GM12892 (cell line): ENCODE measurements around the gene RIC3.

ENCODE experiments used
- DNase-seq: peaks from one replicate; pipeline ENCODE4 v3.0.0; 2011; ENCODE audit not compliant: insufficient read length
- FAIRE-seq: peaks from 2 replicates; lab custom pipeline; 2011; peaks lifted over from hg19 to GRCh38; lab: Jason Lieb, UNC
- POLR2A ChIP-seq: IDR thresholded peaks from 2 replicates; pipeline ENCODE4 v1.6.1; 2011; ENCODE audit warnings: low read depth, low read length, control low read depth
- POLR2AphosphoS5 ChIP-seq: IDR thresholded peaks from 2 replicates; pipeline ENCODE4 v1.6.1; 2011; ENCODE audit warnings: low read depth, low read length, control low read depth
- TAF1 ChIP-seq: IDR thresholded peaks from 2 replicates; pipeline ENCODE4 v1.6.1; 2011; ENCODE audit warnings: low read depth, mild to moderate bottlenecking, control low read depth, low read length, borderline replicate concordance

Gene RIC3

DNA sequence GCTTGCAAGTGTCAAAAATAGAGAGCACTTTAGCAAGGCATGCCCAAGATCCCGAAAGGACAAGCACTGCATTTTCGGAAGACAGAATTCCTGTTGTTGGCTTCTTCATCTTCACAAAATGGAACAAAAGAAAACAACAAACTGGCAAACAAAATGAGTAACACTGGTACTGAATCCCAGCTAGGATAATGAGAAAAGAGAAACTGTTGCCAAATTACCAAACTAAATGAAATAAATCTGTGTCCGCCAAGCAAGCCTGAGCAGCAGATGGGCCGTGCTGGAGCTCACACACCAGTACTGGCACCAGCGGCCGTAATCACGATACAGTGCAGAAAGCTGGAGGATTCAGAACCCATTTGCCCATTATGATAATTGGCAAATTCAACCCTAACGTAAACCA lies 57.2 kb downstream of the RIC3 start:
- no peak for TF ChIP-seq POLR2A
- no peak for TF ChIP-seq TAF1
- TF ChIP-seq POLR2AphosphoS5: no peak
- FAIRE-seq (no peak), DNase-seq (no peak)

- DNase-seq: no peak
- no peak for FAIRE-seq
- TF ChIP-seq POLR2AphosphoS5 (no peak), POLR2A (no peak), TAF1 (no peak)
Measured at GRCh38 chr11:8110396-8110795, 58.4 kb downstream of the RIC3 start.

- TF ChIP-seq POLR2A: no peak
- TF ChIP-seq POLR2AphosphoS5: no peak
- TF ChIP-seq TAF1: no peak
- no peak for FAIRE-seq
Measured at GRCh38 chr11:8109675-8110074, 59.1 kb downstream of the RIC3 start.

DNA sequence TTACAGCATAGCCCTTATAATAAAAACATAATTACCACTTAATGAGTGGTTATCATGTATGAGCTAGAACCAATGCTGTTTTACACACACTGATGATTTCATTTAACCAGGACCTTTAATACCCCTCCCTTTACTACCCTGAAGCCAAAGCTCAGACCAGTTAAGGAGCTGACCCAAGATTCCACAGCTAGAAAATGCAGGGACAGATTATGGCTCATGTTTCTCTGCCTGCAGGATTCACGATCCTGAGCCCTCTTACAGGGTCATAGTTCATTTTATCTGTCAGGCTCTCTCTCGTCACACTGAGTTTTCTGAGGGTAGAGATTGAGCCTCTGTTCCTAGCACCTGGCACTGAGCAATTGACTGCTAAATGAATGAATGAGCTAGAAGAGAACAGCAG lies 60.4 kb downstream of the RIC3 start:
- TF ChIP-seq POLR2A (no peak), POLR2AphosphoS5 (no peak), TAF1 (no peak)
- DNase-seq: no peak
- no peak for FAIRE-seq

More at GRCh38 chr11:8109675-8110074, 59.1 kb downstream of the RIC3 start:
- DNase-seq: no peak

GRCh38 chr11:8107642-8108041 lies 61.2 kb downstream of the RIC3 start:
- TF ChIP-seq POLR2A: no peak
- no peak for TF ChIP-seq POLR2AphosphoS5
- TF ChIP-seq TAF1: no peak
- DNase-seq (no peak), FAIRE-seq (no peak)

GRCh38 chr11:8106679-8107078 lies 62.1 kb downstream of the RIC3 start:
- TF ChIP-seq TAF1 (no peak), POLR2AphosphoS5 (no peak), POLR2A (no peak)
- FAIRE-seq: no peak
- DNase-seq: no peak

GRCh38 chr11:8105666-8106065 lies 63.2 kb downstream of the RIC3 start:
- DNase-seq (no peak), FAIRE-seq (no peak)
- TF ChIP-seq TAF1: no peak

DNA sequence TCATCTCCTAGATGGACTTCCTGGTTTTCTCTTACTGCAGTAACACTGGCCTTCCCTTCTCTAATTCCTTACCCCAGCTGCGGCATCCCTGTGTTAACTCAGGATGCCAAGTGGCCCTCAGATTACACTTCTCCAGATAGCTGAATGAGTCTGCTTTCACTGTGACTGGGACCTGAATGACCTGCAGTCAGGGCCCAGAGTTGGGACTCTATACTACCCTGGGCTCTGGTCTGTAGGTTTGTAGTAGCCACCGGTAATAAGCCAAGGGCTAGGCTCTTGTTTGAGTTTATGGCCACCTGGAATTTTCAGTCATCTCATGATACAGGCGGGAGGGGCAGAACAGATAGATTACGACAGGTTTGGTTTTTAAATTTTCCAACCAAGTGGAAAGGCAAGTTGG lies 63.7 kb downstream of the RIC3 start:
- TF ChIP-seq POLR2A: no peak
- TF ChIP-seq TAF1: no peak
- no peak for TF ChIP-seq POLR2AphosphoS5
- DNase-seq (no peak), FAIRE-seq (no peak)

DNA sequence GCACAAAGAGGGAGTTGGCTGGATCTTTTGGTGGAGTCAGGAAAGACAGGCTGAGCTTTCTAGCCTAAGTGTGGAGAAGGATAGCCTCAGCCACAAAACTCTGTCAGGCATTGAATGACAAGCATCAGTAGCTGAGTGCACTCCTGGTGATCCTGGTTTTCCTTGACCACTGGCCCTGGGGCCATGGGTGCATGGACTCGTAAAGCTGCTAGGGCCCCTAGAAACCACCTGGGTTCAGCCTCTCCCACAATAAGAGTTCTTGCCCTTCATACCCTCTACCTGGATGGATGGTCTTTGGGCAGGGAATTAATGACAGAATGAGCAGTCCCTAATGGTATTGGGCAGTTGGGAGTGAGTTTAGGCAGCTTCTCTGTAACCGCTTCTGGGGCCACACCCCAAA lies 64.9 kb downstream of the RIC3 start:
- TF ChIP-seq TAF1 (no peak), POLR2A (no peak), POLR2AphosphoS5 (no peak)
- FAIRE-seq (no peak), DNase-seq (no peak)

DNA sequence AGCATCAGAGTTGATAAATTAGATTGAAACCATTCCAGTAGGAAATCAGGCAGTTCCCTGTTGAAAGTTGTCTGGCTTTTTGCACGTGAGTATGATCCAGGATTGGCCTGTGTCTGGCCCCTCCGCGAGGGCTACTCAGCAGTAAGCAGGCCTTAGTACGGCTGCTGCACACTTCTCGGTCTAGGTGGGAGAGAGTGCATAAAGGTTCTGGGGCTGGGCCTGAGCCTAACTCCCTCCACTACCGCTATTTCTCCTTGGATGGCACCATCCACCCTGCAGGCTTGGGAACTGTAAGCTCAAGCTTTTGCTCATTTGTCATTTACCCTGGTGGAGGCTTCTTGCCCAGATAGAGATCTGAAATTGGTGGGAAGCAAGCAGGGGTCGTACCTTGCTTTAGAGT lies 65.9 kb downstream of the RIC3 start:
- FAIRE-seq: no peak
- DNase-seq: no peak
- TF ChIP-seq POLR2A (no peak), POLR2AphosphoS5 (no peak)

GRCh38 chr11:8102296-8102915 lies 66.4 kb downstream of the RIC3 start:
- FAIRE-seq (no peak), DNase-seq (no peak)
- TF ChIP-seq POLR2AphosphoS5 (no peak), POLR2A (no peak), TAF1 (no peak)

DNA sequence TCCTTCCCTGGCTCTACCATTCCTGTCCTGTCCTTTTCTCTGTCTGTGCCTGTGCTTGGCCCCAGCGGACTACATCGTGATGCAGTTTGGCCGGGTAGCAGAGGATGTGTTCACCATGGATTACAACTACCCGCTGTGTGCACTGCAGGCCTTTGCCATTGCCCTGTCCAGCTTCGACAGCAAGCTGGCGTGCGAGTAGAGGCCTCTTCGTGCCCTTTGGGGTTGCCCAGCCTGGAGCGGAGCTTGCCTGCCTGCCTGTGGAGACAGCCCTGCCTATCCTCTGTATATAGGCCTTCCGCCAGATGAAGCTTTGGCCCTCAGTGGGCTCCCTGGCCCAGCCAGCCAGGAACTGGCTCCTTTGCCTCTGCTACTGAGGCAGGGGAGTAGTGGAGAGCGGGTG lies 67.4 kb downstream of the RIC3 start:
- FAIRE-seq (no peak), DNase-seq (no peak)
- TF ChIP-seq TAF1: no peak
- TF ChIP-seq POLR2AphosphoS5: no peak
- TF ChIP-seq POLR2A: no peak
